Measurements from ENCODE around the gene PARD3B. TPM values are rescaled to one million over a fixed set of nuclear protein-coding genes. Genes with fewer than 3 reads are reported as not detected.

Gene PARD3B
- total RNA-seq, 1 experiment from 2014 or later: 7.6 TPM

GRCh38 chr2:204796581-204796980 lies 251.3 kb downstream of the PARD3B start:
- POLR2A ChIA-PET (ENCODE audit: unreplicated experiment): no interaction called here
- TF ChIP-seq, protein P1, sequence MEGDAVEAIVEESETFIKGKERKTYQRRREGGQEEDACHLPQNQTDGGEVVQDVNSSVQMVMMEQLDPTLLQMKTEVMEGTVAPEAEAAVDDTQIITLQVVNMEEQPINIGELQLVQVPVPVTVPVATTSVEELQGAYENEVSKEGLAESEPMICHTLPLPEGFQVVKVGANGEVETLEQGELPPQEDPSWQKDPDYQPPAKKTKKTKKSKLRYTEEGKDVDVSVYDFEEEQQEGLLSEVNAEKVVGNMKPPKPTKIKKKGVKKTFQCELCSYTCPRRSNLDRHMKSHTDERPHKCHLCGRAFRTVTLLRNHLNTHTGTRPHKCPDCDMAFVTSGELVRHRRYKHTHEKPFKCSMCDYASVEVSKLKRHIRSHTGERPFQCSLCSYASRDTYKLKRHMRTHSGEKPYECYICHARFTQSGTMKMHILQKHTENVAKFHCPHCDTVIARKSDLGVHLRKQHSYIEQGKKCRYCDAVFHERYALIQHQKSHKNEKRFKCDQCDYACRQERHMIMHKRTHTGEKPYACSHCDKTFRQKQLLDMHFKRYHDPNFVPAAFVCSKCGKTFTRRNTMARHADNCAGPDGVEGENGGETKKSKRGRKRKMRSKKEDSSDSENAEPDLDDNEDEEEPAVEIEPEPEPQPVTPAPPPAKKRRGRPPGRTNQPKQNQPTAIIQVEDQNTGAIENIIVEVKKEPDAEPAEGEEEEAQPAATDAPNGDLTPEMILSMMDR (conservative IDR thresholded peaks at IDR 0.05): no peak
- no peak for TF ChIP-seq EZH2 (IDR thresholded peaks at IDR 0.05; ENCODE audit: low read depth)

GRCh38 chr2:204799791-204800190 lies 254.5 kb downstream of the PARD3B start:
- ChIA-PET POLR2A (ENCODE audit: unreplicated experiment) (no interaction called here), CTCF (no interaction called here)
- Histone ChIP-seq H3F3A (ENCODE audit: insufficient read depth, low read depth) (no peaks in the 10 kb centered on the region), H3K4me2 (no peak overlapping the region), H2AFZ (no peak overlapping the region), H3K9me2 (ENCODE audit: insufficient read depth) (no peaks in the 10 kb centered on the region), H3K27ac (no peak overlapping the region), H3K36me3 (ENCODE audit: low read depth) (no peaks in the 10 kb centered on the region), H4K20me1 (ENCODE audit: insufficient read depth) (no peaks in the 10 kb centered on the region), H3K4me1 (replicated peaks; ENCODE audit: insufficient read depth) (no peaks in the 10 kb centered on the region), H3K9me3 (ENCODE audit: insufficient read depth, low read depth) (no peaks in the 10 kb centered on the region), H3K79me2 (ENCODE audit: low read depth) (no peaks in the 10 kb centered on the region), H3K27me3 (ENCODE audit: insufficient read depth, low read depth) (no peaks in the 10 kb centered on the region), H3K4me3 (no peak overlapping the region)
- no peak for DNase-seq
- TF ChIP-seq, protein P1 (conservative IDR thresholded peaks at IDR 0.05): no peak
- TF ChIP-seq EZH2 (IDR thresholded peaks at IDR 0.05; ENCODE audit: low read depth): no peak
- no TSS peak for BruUV-seq (replicated peaks)
- intact Hi-C loops (cut with micrococcal nuclease; ENCODE audit: unreplicated experiment): no loop called here

More at GRCh38 chr2:204796581-204796980, 251.3 kb downstream of the PARD3B start:
- H2AFZ ChIP-seq: no peak overlapping the region
- intact Hi-C loops (cut with micrococcal nuclease; ENCODE audit: unreplicated experiment): no loop called here
- H3K9me2 ChIP-seq (ENCODE audit: insufficient read depth): no peaks in the 10 kb centered on the region
- CTCF ChIA-PET: no interaction called here
- H3K9me3 ChIP-seq (ENCODE audit: insufficient read depth, low read depth): no peaks in the 10 kb centered on the region
- no peaks in the 10 kb centered on the region for H3K36me3 ChIP-seq (ENCODE audit: low read depth)
- H3K4me1 ChIP-seq (replicated peaks; ENCODE audit: insufficient read depth): no peaks in the 10 kb centered on the region
- H4K20me1 ChIP-seq (ENCODE audit: insufficient read depth): no peaks in the 10 kb centered on the region
- no TSS peak for BruUV-seq (replicated peaks)
- no peaks in the 10 kb centered on the region for H3K79me2 ChIP-seq (ENCODE audit: low read depth)
- H3F3A ChIP-seq (ENCODE audit: insufficient read depth, low read depth): no peaks in the 10 kb centered on the region
- no peaks in the 10 kb centered on the region for H3K27me3 ChIP-seq (ENCODE audit: insufficient read depth, low read depth)
- H3K27ac ChIP-seq: no peak overlapping the region
- H3K4me2 ChIP-seq: no peak overlapping the region
- DNase-seq: no peak
- no peak overlapping the region for H3K4me3 ChIP-seq

DNA sequence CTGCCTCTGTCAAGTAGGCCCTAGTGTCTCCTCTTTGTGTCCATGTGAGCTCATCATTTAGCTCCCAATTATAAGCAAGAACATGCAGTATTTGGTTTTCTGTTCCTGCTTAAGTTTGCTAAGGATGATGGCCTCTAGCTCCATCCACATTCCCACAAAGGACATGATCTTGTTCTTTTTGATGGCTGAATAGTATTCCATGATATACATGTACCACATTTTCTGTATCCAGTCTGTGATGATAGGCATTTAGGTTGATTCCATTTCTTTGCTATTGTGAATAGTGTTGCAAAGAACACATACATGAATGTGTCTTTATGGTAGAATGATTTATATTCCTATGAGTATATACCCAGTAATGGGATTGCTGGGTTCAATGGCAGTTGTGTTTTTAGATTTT lies 263.2 kb downstream of the PARD3B start:
- Histone ChIP-seq H3K4me1 (replicated peaks; ENCODE audit: insufficient read depth) (no peaks in the 10 kb centered on the region), H3K9me2 (ENCODE audit: insufficient read depth) (no peaks in the 10 kb centered on the region), H4K20me1 (ENCODE audit: insufficient read depth) (no peaks in the 10 kb centered on the region), H3K4me3 (no peak overlapping the region), H3F3A (ENCODE audit: insufficient read depth, low read depth) (no peaks in the 10 kb centered on the region), H3K27me3 (ENCODE audit: insufficient read depth, low read depth) (no peaks in the 10 kb centered on the region), H3K9me3 (ENCODE audit: insufficient read depth, low read depth) (no peaks in the 10 kb centered on the region), H3K79me2 (ENCODE audit: low read depth) (no peaks in the 10 kb centered on the region), H3K4me2 (no peak overlapping the region), H2AFZ (no peak overlapping the region), H3K27ac (no peak overlapping the region), H3K36me3 (ENCODE audit: low read depth) (no peaks in the 10 kb centered on the region)
- TF ChIP-seq, protein P1 (conservative IDR thresholded peaks at IDR 0.05): no peak
- no peak for TF ChIP-seq EZH2 (IDR thresholded peaks at IDR 0.05; ENCODE audit: low read depth)
- ChIA-PET POLR2A (ENCODE audit: unreplicated experiment) (no interaction called here), CTCF (no interaction called here)
- intact Hi-C loops (cut with micrococcal nuclease; ENCODE audit: unreplicated experiment): no loop called here
- no TSS peak for BruUV-seq (replicated peaks)
- no peak for DNase-seq

Measured in PC-9 (cell line).